HG02943 (cell line): ENCODE data around the gene ADIPOQ.
"Not testable (repeated sequence)": the region's sequence is repeated elsewhere in the genome, so short reads cannot be mapped to it uniquely, and the experiment has no call there.

Source experiments
- ATAC-seq: cut with Tn5 transposase; IDR thresholded peaks from one replicate; pipeline ENCODE4 v1.9.1; 2021; ENCODE audit warnings: mild to moderate bottlenecking, low read depth, moderate library complexity; ENCODE audit not compliant: unreplicated experiment

The ADIPOQ gene

GRCh38 chr3:186896006-186896405 lies 53.5 kb downstream of the ADIPOQ start:
- ATAC-seq: no peak

- ATAC-seq: no peak
These were observed 54.4 kb downstream of the ADIPOQ start for GRCh38 chr3:186896875-186897274.

- no peak for ATAC-seq
These were observed 58.7 kb downstream of the ADIPOQ start for GRCh38 chr3:186901135-186901734.

- no peak for ATAC-seq
These were observed 59.6 kb downstream of the ADIPOQ start for GRCh38 chr3:186902154-186902553.

GRCh38 chr3:186902713-186903112 lies 60.2 kb downstream of the ADIPOQ start:
- no peak for ATAC-seq

- ATAC-seq: not testable (repeated sequence)
These were observed 61.2 kb downstream of the ADIPOQ start for GRCh38 chr3:186903676-186904075.

GRCh38 chr3:186907075-186907474 lies 64.6 kb downstream of the ADIPOQ start:
- ATAC-seq: not testable (repeated sequence)
